Body of pancreas (tissue), 4 donors: ENCODE measurements around the gene PEX11B. TPM values are rescaled to one million over a fixed set of nuclear protein-coding genes. Genes with fewer than 3 reads are reported as not detected.

ENCODE experiments used
- ATAC-seq: fragments of 150-250 bp; one replicate; pipeline ENCODE4 v1.9.1; 2016
- DNase-seq, 4 donors: peaks; one replicate each; pipeline ENCODE4 v3.0.0-alpha.2; 2019
- H3K27ac ChIP-seq, 4 donors: fragments of 200-600 bp; sonication (generic); 1 replicate in 3 of 4; 2 replicates in 1 of 4; pipeline versions ENCODE4 v1.5.1 to v1.6.1; 2016 to 2019; ENCODE audit warnings: mild to moderate bottlenecking in 1 of 4, mixed read lengths in 1 of 4, moderate library complexity in 1 of 4
- H3K27me3 ChIP-seq, 2 donors: fragments of 200-600 bp; sonication (generic); one replicate each; pipeline ENCODE4 v1.6.0; 2016; ENCODE audit warnings: mild to moderate bottlenecking in 1 of 2
- H3K36me3 ChIP-seq, 2 donors: fragments of 200-600 bp; sonication (generic); replicated peaks in 1 of 2; 2 replicates each; pipeline ENCODE4 v1.5.1; 2016; ENCODE audit warnings: low read depth in 2 of 2; ENCODE audit not compliant: insufficient read depth in 1 of 2
- H3K4me1 ChIP-seq: fragments of 200-600 bp; sonication (generic); one replicate; pipeline ENCODE4 v1.6.0; 2016
- H3K4me3 ChIP-seq, 2 donors: fragments of 200-600 bp; sonication (generic); 1 replicate in 1 of 2; 2 replicates in 1 of 2; pipeline ENCODE4 v1.5.1; 2016 to 2019
- H3K9me3 ChIP-seq, 3 donors: fragments of 200-600 bp; sonication (generic); 1 replicate in 2 of 3; 2 replicates in 1 of 3; pipeline ENCODE4 v1.5.1; 2016
- POLR2A ChIP-seq, 3 donors: fragments of 450-650 bp; IDR thresholded peaks; one replicate each; pipeline ENCODE4 v1.6.1; 2016; ENCODE audit warnings: antibody characterized with exemption in 3 of 3, mild to moderate bottlenecking in 2 of 3
- WGBS, 2 donors: methylation state at CpG; one replicate each; pipeline ENCODE4 v1.1.5; 2017; 5-methylcytosine and 5-hydroxymethylcytosine counted together
- intact Hi-C: fragments of 100-400 bp; cut with DNase I; formaldehyde crosslinking; loops from one replicate; pipeline ENCODE4 v1.15.1; 2023
- total RNA-seq, 2 donors: library from RNA; depleted of rRNA; stranded (reverse); fragments of >200 nt; gene quantifications; one replicate each; pipeline ENCODE4 v1.1.0, GENCODE V29; 2016
- TF ChIP-seq, protein P1 (sequence below), 7 experiments: fragments of 450-650 bp in 4 of 7; fragments of 200-600 bp in 3 of 7; sonication (generic) in 3 of 7; IDR thresholded peaks; one replicate each; pipeline ENCODE4 v1.5.1; 2016 to 2019; ENCODE audit warnings: antibody characterized with exemption in 7 of 7

The PEX11B gene
- total RNA-seq, 2 donors from 2014 or later = 10.5 to 11.4 TPM

DNA sequence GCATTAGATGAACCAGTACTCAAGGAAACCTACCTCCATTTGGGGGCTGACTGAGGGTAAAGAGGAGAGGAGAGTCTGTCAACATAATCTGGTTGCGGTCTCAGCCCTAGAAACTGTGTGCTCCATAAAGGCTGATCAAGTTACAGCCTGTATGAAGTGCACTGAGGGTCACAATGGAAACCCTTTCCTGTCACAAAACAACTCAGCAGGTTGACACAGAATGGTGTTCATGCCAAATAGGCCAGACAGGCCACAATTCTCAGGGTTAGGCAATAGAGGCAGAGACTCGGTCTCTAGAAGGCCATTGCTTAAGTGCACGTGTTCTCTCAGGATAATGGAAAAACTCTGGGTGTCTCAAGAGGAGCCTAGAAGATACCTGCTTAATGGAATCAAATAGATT, 28.8 kb downstream of the PEX11B start:
- DNase-seq (no peak), ATAC-seq (no peak)
- intact Hi-C loops = no loop called here
- 77% methylated on average over 3 of the region's 3 CpGs for WGBS, 2 donors
- Histone ChIP-seq H3K27ac (no peak overlapping the region), H3K36me3 (no peaks in the 10 kb centered on the region), H3K4me3 (no peak overlapping the region), H3K4me1 (peaks cover 43% of the 10 kb centered on the region), H3K27me3 (no peaks in the 10 kb centered on the region), H3K9me3 (no peaks in the 10 kb centered on the region)
- TF ChIP-seq, protein P1, sequence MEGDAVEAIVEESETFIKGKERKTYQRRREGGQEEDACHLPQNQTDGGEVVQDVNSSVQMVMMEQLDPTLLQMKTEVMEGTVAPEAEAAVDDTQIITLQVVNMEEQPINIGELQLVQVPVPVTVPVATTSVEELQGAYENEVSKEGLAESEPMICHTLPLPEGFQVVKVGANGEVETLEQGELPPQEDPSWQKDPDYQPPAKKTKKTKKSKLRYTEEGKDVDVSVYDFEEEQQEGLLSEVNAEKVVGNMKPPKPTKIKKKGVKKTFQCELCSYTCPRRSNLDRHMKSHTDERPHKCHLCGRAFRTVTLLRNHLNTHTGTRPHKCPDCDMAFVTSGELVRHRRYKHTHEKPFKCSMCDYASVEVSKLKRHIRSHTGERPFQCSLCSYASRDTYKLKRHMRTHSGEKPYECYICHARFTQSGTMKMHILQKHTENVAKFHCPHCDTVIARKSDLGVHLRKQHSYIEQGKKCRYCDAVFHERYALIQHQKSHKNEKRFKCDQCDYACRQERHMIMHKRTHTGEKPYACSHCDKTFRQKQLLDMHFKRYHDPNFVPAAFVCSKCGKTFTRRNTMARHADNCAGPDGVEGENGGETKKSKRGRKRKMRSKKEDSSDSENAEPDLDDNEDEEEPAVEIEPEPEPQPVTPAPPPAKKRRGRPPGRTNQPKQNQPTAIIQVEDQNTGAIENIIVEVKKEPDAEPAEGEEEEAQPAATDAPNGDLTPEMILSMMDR (IDR thresholded peaks at IDR 0.05) = no peak
- TF ChIP-seq POLR2A (IDR thresholded peaks at IDR 0.05) = no peak

DNA sequence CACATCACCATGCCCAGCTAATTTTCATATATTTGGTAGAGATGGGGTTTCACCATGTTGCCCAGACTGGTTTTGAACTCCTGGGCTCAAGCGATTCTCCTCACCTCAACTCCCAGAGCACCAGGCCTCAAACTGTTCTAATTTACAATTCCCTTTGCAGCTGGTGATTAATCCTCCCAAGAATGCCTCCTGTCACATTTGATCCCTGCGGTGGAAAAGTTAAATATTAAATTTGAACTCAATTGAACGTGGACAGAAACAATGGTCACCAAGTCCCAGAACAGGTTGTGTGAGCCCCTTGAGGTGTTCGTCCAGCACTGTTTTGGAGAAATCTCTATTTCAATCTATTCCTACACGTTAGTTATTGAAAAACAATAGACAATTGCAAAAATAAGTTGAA, 30.9 kb downstream of the PEX11B start:
- Histone ChIP-seq H3K27me3 (no peaks in the 10 kb centered on the region), H3K27ac (peak overlapping the region in 3 of 4 donors; percentile 52 to 62 (median 55)), H3K9me3 (no peaks in the 10 kb centered on the region), H3K36me3 (no peaks in the 10 kb centered on the region), H3K4me1 (peaks cover 38% of the 10 kb centered on the region), H3K4me3 (no peak overlapping the region)
- WGBS, 2 donors = 38 to 49% methylated on average over 5 of the region's 5 CpGs
- no peak for DNase-seq
- no peak for ATAC-seq
- TF ChIP-seq POLR2A (IDR thresholded peaks at IDR 0.05) = no peak
- TF ChIP-seq, protein P1 (IDR thresholded peaks at IDR 0.05) = no peak
- intact Hi-C loops = no loop called here

DNA sequence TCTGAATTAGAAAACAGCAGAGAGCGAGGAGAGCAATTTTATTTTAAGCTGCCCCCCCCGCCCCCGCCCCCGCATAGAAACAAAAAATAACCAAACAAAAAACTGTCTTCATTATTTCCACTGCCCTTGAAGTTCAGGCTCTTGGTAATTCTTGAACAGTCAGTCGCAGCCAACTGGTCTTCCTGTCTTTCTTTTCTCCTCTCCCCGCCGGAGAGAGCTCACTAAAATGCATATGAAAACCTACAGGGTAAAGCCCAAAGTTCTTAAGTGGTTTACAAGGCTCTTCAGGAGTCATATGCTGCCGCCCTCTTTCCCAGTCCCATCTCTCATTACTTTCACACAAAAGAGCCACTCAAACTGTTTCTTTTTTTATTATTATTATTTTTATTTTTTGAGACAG, 31.7 kb downstream of the PEX11B start:
- Histone ChIP-seq H3K9me3 (no peaks in the 10 kb centered on the region), H3K4me1 (peaks cover 31% of the 10 kb centered on the region), H3K27ac (peak overlapping the region in 2 of 4 donors; percentile 52 to 55), H3K4me3 (no peak overlapping the region), H3K27me3 (no peaks in the 10 kb centered on the region), H3K36me3 (no peaks in the 10 kb centered on the region)
- TF ChIP-seq, protein P1 (IDR thresholded peaks at IDR 0.05) = no peak
- no peak for TF ChIP-seq POLR2A (IDR thresholded peaks at IDR 0.05)
- WGBS, 2 donors = 71 to 82% methylated on average over 8 of the region's 8 CpGs
- DNase-seq (no peak), ATAC-seq (no peak)
- intact Hi-C loops = no loop called here

DNA sequence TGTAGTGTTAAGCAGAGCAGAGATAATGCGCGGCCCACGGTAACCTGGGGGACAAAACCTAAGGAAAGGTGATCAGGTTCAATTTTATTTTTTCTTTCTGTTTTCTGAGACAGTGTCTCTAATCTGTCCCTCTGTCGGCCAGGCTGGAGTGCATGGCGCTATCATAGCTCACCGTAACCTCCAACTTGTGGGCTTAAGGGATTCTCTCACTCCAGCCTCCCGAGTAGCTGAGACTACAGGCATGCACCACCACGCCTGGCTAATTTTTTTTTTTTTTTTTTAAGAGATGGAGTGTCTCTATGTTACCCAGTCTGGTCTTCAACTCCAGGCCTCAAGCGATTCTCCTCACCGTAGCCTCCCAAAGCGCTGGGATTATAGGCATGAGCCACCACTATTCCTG, 32.1 kb downstream of the PEX11B start:
- Histone ChIP-seq H3K36me3 (no peaks in the 10 kb centered on the region), H3K9me3 (no peaks in the 10 kb centered on the region), H3K27ac (no peak overlapping the region), H3K4me1 (peaks cover 27% of the 10 kb centered on the region), H3K4me3 (peak overlapping the region; percentile 32 to 82), H3K27me3 (no peaks in the 10 kb centered on the region)
- WGBS, 2 donors = 46 to 55% methylated on average over 11 of the region's 11 CpGs
- DNase-seq (peak in 1 of 4 donors; percentile 20), ATAC-seq (no peak)
- no peak for TF ChIP-seq POLR2A (IDR thresholded peaks at IDR 0.05)
- TF ChIP-seq, protein P1 (IDR thresholded peaks at IDR 0.05) = no peak
- intact Hi-C loops = no loop called here

DNA sequence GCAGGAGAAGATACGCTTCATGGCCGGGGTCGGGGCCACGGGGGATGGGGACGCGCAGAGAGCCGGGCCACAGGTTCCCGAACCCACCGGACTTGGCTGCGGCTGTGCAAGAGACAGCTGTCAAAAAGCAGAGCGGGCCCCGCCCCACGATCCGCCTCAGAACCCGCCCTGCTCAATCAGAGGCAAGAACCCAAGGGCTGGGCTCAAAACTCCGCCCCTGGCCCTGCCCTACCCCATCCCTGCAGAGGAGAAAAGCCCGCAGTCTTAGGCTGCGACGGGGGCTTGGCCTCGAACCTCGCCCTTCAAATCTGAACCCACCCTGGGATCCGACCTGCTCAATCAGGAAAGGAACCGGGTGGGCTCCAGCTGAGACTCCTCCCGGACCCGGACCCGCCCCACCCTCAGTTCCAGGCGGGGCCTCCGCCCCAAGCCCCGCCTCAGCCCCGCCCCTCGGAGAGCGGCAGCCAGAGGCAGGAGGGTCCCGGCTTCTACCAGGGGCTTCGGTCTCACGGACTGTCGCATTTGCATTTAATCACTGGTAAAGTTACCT, 32.7 kb downstream of the PEX11B start, which contains the start of gene ANKRD35:
Gene ANKRD35, minus strand, starts transcription at position 129 of the 550 bp plus-strand sequence. Its CDS starts 108 bp downstream, at position 21.
- no peaks in the 10 kb centered on the region for H3K9me3 ChIP-seq
- ATAC-seq = peak; percentile 92
- intact Hi-C loops = no loop called here

More for the DNA sequence above, 32.7 kb downstream of the PEX11B start, which contains the start of gene ANKRD35:
- H3K27me3 ChIP-seq = no peaks in the 10 kb centered on the region
- no peak within 1 kb of the TSS for H3K27ac ChIP-seq
- H3K36me3 ChIP-seq = no peaks in the 10 kb centered on the region
- peaks cover 21% of the 10 kb centered on the region for H3K4me1 ChIP-seq
- TF ChIP-seq, protein P1 (IDR thresholded peaks at IDR 0.05) = no peak
- no peak for TF ChIP-seq POLR2A (IDR thresholded peaks at IDR 0.05)
- H3K4me3 ChIP-seq = peak within 1 kb of the TSS; percentile 32 to 82
- peak; percentile 75 to 89 (median 84) for DNase-seq
- WGBS, 2 donors = 1 to 2% methylated on average over 8 to 30 of the region's 36 CpGs
